Measurements from ENCODE around the gene PLA2G12B.

DNA sequence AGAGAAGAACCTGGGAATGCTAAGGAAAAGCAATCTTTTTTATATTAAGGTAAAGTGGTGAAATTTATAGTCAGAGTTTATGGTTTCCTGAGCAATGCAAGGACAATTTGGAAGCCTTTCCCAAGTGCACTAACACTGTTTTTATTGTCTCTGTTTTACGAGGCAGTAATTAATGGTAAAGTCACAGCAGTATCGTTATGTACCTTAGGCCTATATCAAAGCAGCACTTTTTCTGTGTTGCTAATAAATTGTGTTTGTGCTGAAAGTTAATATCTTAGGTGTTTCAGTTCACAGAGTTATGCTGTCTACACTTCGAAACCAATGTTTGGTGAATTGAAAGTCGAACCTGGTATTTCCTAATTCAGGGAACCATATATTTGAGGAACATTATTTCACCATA lies 41.9 kb downstream of the PLA2G12B start:
- TF ChIP-seq, protein P1, sequence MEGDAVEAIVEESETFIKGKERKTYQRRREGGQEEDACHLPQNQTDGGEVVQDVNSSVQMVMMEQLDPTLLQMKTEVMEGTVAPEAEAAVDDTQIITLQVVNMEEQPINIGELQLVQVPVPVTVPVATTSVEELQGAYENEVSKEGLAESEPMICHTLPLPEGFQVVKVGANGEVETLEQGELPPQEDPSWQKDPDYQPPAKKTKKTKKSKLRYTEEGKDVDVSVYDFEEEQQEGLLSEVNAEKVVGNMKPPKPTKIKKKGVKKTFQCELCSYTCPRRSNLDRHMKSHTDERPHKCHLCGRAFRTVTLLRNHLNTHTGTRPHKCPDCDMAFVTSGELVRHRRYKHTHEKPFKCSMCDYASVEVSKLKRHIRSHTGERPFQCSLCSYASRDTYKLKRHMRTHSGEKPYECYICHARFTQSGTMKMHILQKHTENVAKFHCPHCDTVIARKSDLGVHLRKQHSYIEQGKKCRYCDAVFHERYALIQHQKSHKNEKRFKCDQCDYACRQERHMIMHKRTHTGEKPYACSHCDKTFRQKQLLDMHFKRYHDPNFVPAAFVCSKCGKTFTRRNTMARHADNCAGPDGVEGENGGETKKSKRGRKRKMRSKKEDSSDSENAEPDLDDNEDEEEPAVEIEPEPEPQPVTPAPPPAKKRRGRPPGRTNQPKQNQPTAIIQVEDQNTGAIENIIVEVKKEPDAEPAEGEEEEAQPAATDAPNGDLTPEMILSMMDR (conservative IDR thresholded peaks at IDR 0.05; ENCODE audit: low read depth, low read length): no peak
- no peak for TF ChIP-seq EZH2 (IDR thresholded peaks at IDR 0.05; ENCODE audit: low read length, unreplicated experiment)

Measured in PC-3 (cell line).